ENCODE measurements around the gene PIK3R3. TPM values are rescaled to one million over a fixed set of nuclear protein-coding genes. Genes with fewer than 3 reads are reported as not detected.
"Not testable (repeated sequence)": the region's sequence is repeated elsewhere in the genome, so short reads cannot be mapped to it uniquely, and the experiment has no call there.

PIK3R3 gene
- total RNA-seq, 5 donors from 2014 or later (not counting 1 experiment from before 2014, with no cell fraction given), result 0.65 to 2.3 (median 1.1) TPM

GRCh38 chr1:46058936-46059335 is 73.5 kb downstream of the PIK3R3 start:
- H3K27ac ChIP-seq (ENCODE audit: low read length), result no peak overlapping the region
- H3K27me3 Mint-ChIP-seq, result no peaks in the 10 kb centered on the region
- no peak overlapping the region for H3K27ac Mint-ChIP-seq
- H3K4me1 Mint-ChIP-seq, result peaks cover 11 to 18% (median 16%) of the 10 kb centered on the region in 3 donors
- ATAC-seq (replicated peaks in 1 of 4) (no peak), DNase-seq (no peak)
- no CpG with 5 or more reads among the region's 5 CpGs for WGBS (ENCODE audit: insufficient coverage)
- CTCF ChIA-PET, result no interaction called here
- peaks cover 0 to 4% of the 10 kb centered on the region in 2 donors for H3K36me3 ChIP-seq (ENCODE audit: control insufficient read depth in 2 of 2, extremely low read depth in 1 of 2, insufficient read depth in 1 of 2, low read length in 1 of 2)
- peaks cover 0 to 2% (median 0%) of the 10 kb centered on the region in 3 donors for H3K9me3 Mint-ChIP-seq
- no peaks in the 10 kb centered on the region for H3K9me3 ChIP-seq
- H3K4me1 ChIP-seq (ENCODE audit: control insufficient read depth in 1 of 2, extremely low read depth in 1 of 2, insufficient read depth in 2 of 2, low read length in 2 of 2), result no peaks in the 10 kb centered on the region
- no peaks in the 10 kb centered on the region for H3K27me3 ChIP-seq (replicated peaks in 1 of 2; ENCODE audit: control insufficient read depth in 2 of 2, extremely low read depth in 1 of 2, insufficient read depth in 2 of 2, low read length in 1 of 2)
- POLR2A ChIA-PET, result no interaction called here
- no peak overlapping the region for H3K4me3 ChIP-seq (ENCODE audit: control insufficient read depth in 1 of 2, extremely low read depth in 1 of 2, low read length in 1 of 2)
- no peak overlapping the region for H3K4me3 Mint-ChIP-seq
- peaks cover 4% of the 10 kb centered on the region for H3K36me3 Mint-ChIP-seq

- Histone ChIP-seq H3K36me3 (ENCODE audit: control insufficient read depth in 2 of 2, extremely low read depth in 1 of 2, insufficient read depth in 1 of 2, low read length in 1 of 2) (peaks cover 0 to 4% of the 10 kb centered on the region in 2 donors), H3K4me3 (ENCODE audit: control insufficient read depth in 1 of 2, extremely low read depth in 1 of 2, low read length in 1 of 2) (no peak overlapping the region), H3K4me1 (ENCODE audit: control insufficient read depth in 1 of 2, extremely low read depth in 1 of 2, insufficient read depth in 2 of 2, low read length in 2 of 2) (no peaks in the 10 kb centered on the region), H3K9me3 (no peaks in the 10 kb centered on the region), H3K27me3 (replicated peaks in 1 of 2; ENCODE audit: control insufficient read depth in 2 of 2, extremely low read depth in 1 of 2, insufficient read depth in 2 of 2, low read length in 1 of 2) (no peaks in the 10 kb centered on the region), H3K27ac (ENCODE audit: low read length) (no peak overlapping the region)
- H3K36me3 Mint-ChIP-seq, result peaks cover 4% of the 10 kb centered on the region
- ChIA-PET CTCF (interaction anchor here in 1 of 2 donors (0.6 kb wide), 1 partner anchor 178 kb away, joined by 4 read pairs; no protein-coding TSS in a partner anchor), POLR2A (no interaction called here)
- DNase-seq (no peak), ATAC-seq (replicated peaks in 1 of 4) (no peak)
- peaks cover 0 to 2% (median 0%) of the 10 kb centered on the region in 3 donors for H3K9me3 Mint-ChIP-seq
- H3K27ac Mint-ChIP-seq, result no peak overlapping the region
- WGBS (ENCODE audit: insufficient coverage), result 100% methylated on average over 2 of the region's 3 CpGs
- H3K4me1 Mint-ChIP-seq, result peaks cover 5 to 8% (median 6%) of the 10 kb centered on the region in 3 donors
- no peaks in the 10 kb centered on the region for H3K27me3 Mint-ChIP-seq
- no peak overlapping the region for H3K4me3 Mint-ChIP-seq
Measured at GRCh38 chr1:46057781-46058180, 74.6 kb downstream of the PIK3R3 start.

- H3K4me1 ChIP-seq (ENCODE audit: control insufficient read depth in 1 of 2, extremely low read depth in 1 of 2, insufficient read depth in 2 of 2, low read length in 2 of 2); H3K9me3 ChIP-seq; H3K9me3 Mint-ChIP-seq; POLR2A ChIA-PET; H3K4me3 Mint-ChIP-seq; H3K27me3 ChIP-seq (replicated peaks in 1 of 2; ENCODE audit: control insufficient read depth in 2 of 2, extremely low read depth in 1 of 2, insufficient read depth in 2 of 2, low read length in 1 of 2); DNase-seq; ATAC-seq (replicated peaks in 1 of 4); H3K4me3 ChIP-seq (ENCODE audit: control insufficient read depth in 1 of 2, extremely low read depth in 1 of 2, low read length in 1 of 2); H3K27ac Mint-ChIP-seq; H3K36me3 Mint-ChIP-seq; H3K27ac ChIP-seq (ENCODE audit: low read length); H3K27me3 Mint-ChIP-seq; H3K4me1 Mint-ChIP-seq; H3K36me3 ChIP-seq (ENCODE audit: control insufficient read depth in 2 of 2, extremely low read depth in 1 of 2, insufficient read depth in 1 of 2, low read length in 1 of 2): not testable (repeated sequence)
- 86% methylated on average over 3 of the region's 4 CpGs for WGBS (ENCODE audit: insufficient coverage)
- CTCF ChIA-PET, result interaction anchor here in 1 of 2 donors (0.6 kb wide), 1 partner anchor 178 kb away, joined by 4 read pairs; no protein-coding TSS in a partner anchor
Measured at GRCh38 chr1:46057215-46057614, 75.2 kb downstream of the PIK3R3 start.

GRCh38 chr1:46056325-46056724 is 76.1 kb downstream of the PIK3R3 start:
- POLR2A ChIA-PET, result no interaction called here
- DNase-seq (no peak), ATAC-seq (replicated peaks in 1 of 4) (no peak)
- H3K27ac Mint-ChIP-seq, result no peak overlapping the region
- H3K27ac ChIP-seq (ENCODE audit: low read length), result no peak overlapping the region
- 100% methylated on average over 3 of the region's 5 CpGs for WGBS (ENCODE audit: insufficient coverage)
- no peaks in the 10 kb centered on the region for H3K27me3 Mint-ChIP-seq
- H3K4me3 ChIP-seq (ENCODE audit: control insufficient read depth in 1 of 2, extremely low read depth in 1 of 2, low read length in 1 of 2), result no peak overlapping the region
- H3K9me3 ChIP-seq, result no peaks in the 10 kb centered on the region
- no peak overlapping the region for H3K4me3 Mint-ChIP-seq
- H3K9me3 Mint-ChIP-seq, result peaks cover 0 to 2% (median 0%) of the 10 kb centered on the region in 3 donors
- CTCF ChIA-PET, result no interaction called here
- peaks cover 0 to under 1% of the 10 kb centered on the region in 2 donors for H3K36me3 ChIP-seq (ENCODE audit: control insufficient read depth in 2 of 2, extremely low read depth in 1 of 2, insufficient read depth in 1 of 2, low read length in 1 of 2)
- no peaks in the 10 kb centered on the region for H3K4me1 Mint-ChIP-seq
- peaks cover 4% of the 10 kb centered on the region for H3K36me3 Mint-ChIP-seq
- no peaks in the 10 kb centered on the region for H3K4me1 ChIP-seq (ENCODE audit: control insufficient read depth in 1 of 2, extremely low read depth in 1 of 2, insufficient read depth in 2 of 2, low read length in 2 of 2)
- no peaks in the 10 kb centered on the region for H3K27me3 ChIP-seq (replicated peaks in 1 of 2; ENCODE audit: control insufficient read depth in 2 of 2, extremely low read depth in 1 of 2, insufficient read depth in 2 of 2, low read length in 1 of 2)

- Histone ChIP-seq H3K4me3 (ENCODE audit: control insufficient read depth in 1 of 2, extremely low read depth in 1 of 2, low read length in 1 of 2) (no peak overlapping the region), H3K27me3 (replicated peaks in 1 of 2; ENCODE audit: control insufficient read depth in 2 of 2, extremely low read depth in 1 of 2, insufficient read depth in 2 of 2, low read length in 1 of 2) (no peaks in the 10 kb centered on the region), H3K36me3 (ENCODE audit: control insufficient read depth in 2 of 2, extremely low read depth in 1 of 2, insufficient read depth in 1 of 2, low read length in 1 of 2) (no peaks in the 10 kb centered on the region), H3K27ac (ENCODE audit: low read length) (no peak overlapping the region), H3K4me1 (ENCODE audit: control insufficient read depth in 1 of 2, extremely low read depth in 1 of 2, insufficient read depth in 2 of 2, low read length in 2 of 2) (no peaks in the 10 kb centered on the region), H3K9me3 (no peaks in the 10 kb centered on the region)
- H3K4me3 Mint-ChIP-seq, result no peak overlapping the region
- CTCF ChIA-PET, result interaction anchor here in 1 of 2 donors (0.6 kb wide), 1 partner anchor 116 kb away, joined by 4 read pairs; no protein-coding TSS in a partner anchor
- H3K36me3 Mint-ChIP-seq, result peaks cover 9% of the 10 kb centered on the region
- H3K9me3 Mint-ChIP-seq, result peaks cover 0 to 2% (median 0%) of the 10 kb centered on the region in 3 donors
- H3K4me1 Mint-ChIP-seq, result no peaks in the 10 kb centered on the region
- H3K27ac Mint-ChIP-seq, result no peak overlapping the region
- no peak for ATAC-seq (replicated peaks in 1 of 4)
- DNase-seq, result no peak
- WGBS (ENCODE audit: insufficient coverage), result 50% methylated on average over 1 of the region's 2 CpGs
- H3K27me3 Mint-ChIP-seq, result no peaks in the 10 kb centered on the region
- POLR2A ChIA-PET, result no interaction called here
Measured at GRCh38 chr1:46053734-46054133, 78.7 kb downstream of the PIK3R3 start.

- Histone ChIP-seq H3K4me1 (ENCODE audit: control insufficient read depth in 1 of 2, extremely low read depth in 1 of 2, insufficient read depth in 2 of 2, low read length in 2 of 2) (no peaks in the 10 kb centered on the region), H3K27me3 (replicated peaks in 1 of 2; ENCODE audit: control insufficient read depth in 2 of 2, extremely low read depth in 1 of 2, insufficient read depth in 2 of 2, low read length in 1 of 2) (no peaks in the 10 kb centered on the region), H3K4me3 (ENCODE audit: control insufficient read depth in 1 of 2, extremely low read depth in 1 of 2, low read length in 1 of 2) (no peak overlapping the region), H3K9me3 (no peaks in the 10 kb centered on the region), H3K27ac (ENCODE audit: low read length) (no peak overlapping the region), H3K36me3 (ENCODE audit: control insufficient read depth in 2 of 2, extremely low read depth in 1 of 2, insufficient read depth in 1 of 2, low read length in 1 of 2) (peaks cover 0 to 6% of the 10 kb centered on the region in 2 donors)
- WGBS (ENCODE audit: insufficient coverage), result 88% methylated on average over 3 of the region's 5 CpGs
- peaks cover 4 to 5% of the 10 kb centered on the region in 2 donors for H3K27me3 Mint-ChIP-seq
- DNase-seq, result no peak
- POLR2A ChIA-PET, result no interaction called here
- ATAC-seq (replicated peaks in 1 of 4), result no peak
- peaks cover under 1% of the 10 kb centered on the region for H3K36me3 Mint-ChIP-seq
- H3K9me3 Mint-ChIP-seq, result no peaks in the 10 kb centered on the region
- peaks cover 4 to 8% (median 7%) of the 10 kb centered on the region in 3 donors for H3K4me1 Mint-ChIP-seq
- H3K4me3 Mint-ChIP-seq, result no peak overlapping the region
- no peak overlapping the region for H3K27ac Mint-ChIP-seq
- CTCF ChIA-PET, result no interaction called here
Measured at GRCh38 chr1:46044116-46044515, 88.3 kb downstream of the PIK3R3 start.

Measured in T-cell (primary cell).